ENCODE data around the gene FBXO31.

Gene FBXO31

GRCh38 chr16:87423429-87423828, 39.9 kb upstream of the FBXO31 start:
- no peak overlapping the region for H3K4me3 ChIP-seq (ENCODE audit: low read length)
- DNase-seq (ENCODE audit: low read depth) = no peak
- no peak for TF ChIP-seq CTCF (IDR thresholded peaks at IDR 0.05; ENCODE audit: insufficient read depth, low read depth, low read length, missing control alignments)

- no peak overlapping the region for H3K4me3 ChIP-seq (ENCODE audit: low read length)
- no peak for TF ChIP-seq CTCF (IDR thresholded peaks at IDR 0.05; ENCODE audit: insufficient read depth, low read depth, low read length, missing control alignments)
Observed at GRCh38 chr16:87422106-87422505, 38.5 kb upstream of the FBXO31 start.

GRCh38 chr16:87421003-87421912, 37.7 kb upstream of the FBXO31 start:
- DNase-seq (ENCODE audit: low read depth) = no peak
- no peak overlapping the region for H3K4me3 ChIP-seq (ENCODE audit: low read length)
- no peak for TF ChIP-seq CTCF (IDR thresholded peaks at IDR 0.05; ENCODE audit: insufficient read depth, low read depth, low read length, missing control alignments)

More at GRCh38 chr16:87422106-87422505, 38.5 kb upstream of the FBXO31 start:
- no peak for DNase-seq (ENCODE audit: low read depth)

GRCh38 chr16:87420026-87421002, 36.7 kb upstream of the FBXO31 start:
- TF ChIP-seq CTCF (IDR thresholded peaks at IDR 0.05; ENCODE audit: insufficient read depth, low read depth, low read length, missing control alignments) = peak; percentile 40
- DNase-seq (ENCODE audit: low read depth) = no peak
- no peak overlapping the region for H3K4me3 ChIP-seq (ENCODE audit: low read length)

- no peak for DNase-seq (ENCODE audit: low read depth)
- TF ChIP-seq CTCF (IDR thresholded peaks at IDR 0.05; ENCODE audit: insufficient read depth, low read depth, low read length, missing control alignments) = no peak
- H3K4me3 ChIP-seq (ENCODE audit: low read length) = no peak overlapping the region
Observed at GRCh38 chr16:87418644-87419043, 35.1 kb upstream of the FBXO31 start.

- no peak for DNase-seq (ENCODE audit: low read depth)
- no peak for TF ChIP-seq CTCF (IDR thresholded peaks at IDR 0.05; ENCODE audit: insufficient read depth, low read depth, low read length, missing control alignments)
- H3K4me3 ChIP-seq (ENCODE audit: low read length) = no peak overlapping the region
Observed at GRCh38 chr16:87418216-87418615, 34.6 kb upstream of the FBXO31 start.
